IMR-90 (cell line): ENCODE results near the gene GPR176. TPM values are rescaled to one million over a fixed set of nuclear protein-coding genes. Genes with fewer than 3 reads are reported as not detected.

Experiments
- ATAC-seq: fragments of 200-7000 bp; cut with Tn5 transposase; 2 replicates; pipeline ENCODE4 v1.9.1; 2020; ENCODE audit warnings: low read depth, mild to moderate bottlenecking, moderate library complexity
- BruUV-seq: library from RNA; stranded (reverse); fragments of 400-500 nt; replicated peaks from 2 replicates; lab custom pipeline; 2021; lab: Mats Ljungman, UMichigan
- CTCF ChIA-PET: fragments of 300-600 bp; formaldehyde crosslinking; extraction: SDS; loops from one replicate; lab custom pipeline; 2021; ENCODE audit warnings: antibody characterized with exemption; lab: Yijun Ruan, JAX
- POLR2A ChIA-PET: fragments of 300-600 bp; sonication (Branson Sonifier 250); formaldehyde crosslinking; loops from one replicate; lab custom pipeline; 2022; ENCODE audit warnings: antibody characterized with exemption; ENCODE audit not compliant: unreplicated experiment; lab: Charles Lee
- DNase-seq: peaks from one replicate; pipeline ENCODE4 v3.0.0; 2013
- H2AFZ ChIP-seq: replicated peaks from 2 replicates; pipeline ENCODE3; 2013; ENCODE audit warnings: low read length, mild to moderate bottlenecking; ENCODE audit not compliant: poor library complexity
- H2AK5ac ChIP-seq: 2 replicates; pipeline ENCODE4 v1.6.1; 2013; ENCODE audit warnings: low read depth, low read length, inconsistent platforms
- H2AK9ac ChIP-seq: replicated peaks from 2 replicates; pipeline ENCODE3; 2013; ENCODE audit warnings: mild to moderate bottlenecking, low read depth, low read length, moderate library complexity; ENCODE audit not compliant: poor library complexity
- H2BK120ac ChIP-seq: 2 replicates; pipeline ENCODE4 v1.6.1; 2013; ENCODE audit warnings: low read depth, low read length, inconsistent platforms
- H2BK15ac ChIP-seq: 3 replicates; pipeline ENCODE4 v1.6.1; 2013; ENCODE audit warnings: low read depth, low read length, inconsistent platforms
- H2BK20ac ChIP-seq: 2 replicates; pipeline ENCODE4 v1.6.1; 2013; ENCODE audit warnings: low read depth, mild to moderate bottlenecking, inconsistent platforms, low read length, moderate library complexity
- H2BK5ac ChIP-seq: 2 replicates; pipeline ENCODE4 v1.6.1; 2013; ENCODE audit warnings: mild to moderate bottlenecking, low read depth, low read length, inconsistent platforms; ENCODE audit not compliant: poor library complexity, severe bottlenecking
- H3K14ac ChIP-seq: replicated peaks from 2 replicates; pipeline ENCODE4 v1.6.1; 2013; ENCODE audit warnings: low read depth, low read length, inconsistent platforms
- H3K18ac ChIP-seq: 2 replicates; pipeline ENCODE4 v1.6.1; 2013; ENCODE audit warnings: low read depth, low read length, control low read depth
- H3K23ac ChIP-seq: 2 replicates; pipeline ENCODE4 v1.6.1; 2013; ENCODE audit warnings: low read depth, low read length, inconsistent platforms
- H3K27ac ChIP-seq: 2 replicates; pipeline ENCODE4 v1.5.1; 2013; ENCODE audit warnings: mild to moderate bottlenecking, control low read depth, low read length; ENCODE audit not compliant: insufficient read depth
- H3K27me3 ChIP-seq: 2 replicates; pipeline ENCODE4 v1.6.1; 2013; ENCODE audit warnings: low read length; ENCODE audit not compliant: control insufficient read depth, insufficient read depth
- H3K36me3 ChIP-seq: 2 replicates; pipeline ENCODE4 v1.6.1; 2013; ENCODE audit warnings: low read length, mixed read lengths; ENCODE audit not compliant: control insufficient read depth, insufficient read depth
- H3K4ac ChIP-seq: 2 replicates; pipeline ENCODE4 v1.6.1; 2013; ENCODE audit warnings: low read depth, low read length, inconsistent platforms
- H3K4me1 ChIP-seq: 2 replicates; pipeline ENCODE4 v1.6.1; 2013; ENCODE audit warnings: low read length, mixed read lengths; ENCODE audit not compliant: control insufficient read depth, insufficient read depth
- H3K4me2 ChIP-seq: 2 replicates; pipeline ENCODE4 v1.6.1; 2013; ENCODE audit warnings: low read depth, mild to moderate bottlenecking, control low read depth, low read length, moderate library complexity
- H3K4me3 ChIP-seq: 2 replicates; pipeline ENCODE4 v1.5.1; 2013; ENCODE audit warnings: low read depth, mild to moderate bottlenecking, control low read depth, low read length, moderate library complexity; ENCODE audit not compliant: insufficient read depth
- H3K56ac ChIP-seq: 2 replicates; pipeline ENCODE4 v1.6.1; 2013; ENCODE audit warnings: low read length, inconsistent platforms; ENCODE audit not compliant: insufficient read depth; ENCODE audit errors: extremely low read depth
- H3K79me1 ChIP-seq, 2 experiments: 2 replicates each; pipeline ENCODE4 v1.6.1; 2013; ENCODE audit warnings: low read length in 2 of 2, inconsistent platforms in 1 of 2, low read depth in 1 of 2
- H3K9ac ChIP-seq: 2 replicates; pipeline ENCODE4 v1.6.1; 2013; ENCODE audit warnings: low read depth, low read length, control low read depth
- H3K9me1 ChIP-seq: 2 replicates; pipeline ENCODE4 v1.6.1; 2013; ENCODE audit warnings: low read length, inconsistent platforms; ENCODE audit not compliant: insufficient read depth
- H3K9me3 ChIP-seq: 2 replicates; pipeline ENCODE4 v1.6.1; 2013; ENCODE audit warnings: low read length; ENCODE audit not compliant: control insufficient read depth, insufficient read depth
- H4K20me1 ChIP-seq: 2 replicates; pipeline ENCODE4 v1.6.1; 2013; ENCODE audit warnings: low read length, inconsistent platforms; ENCODE audit not compliant: insufficient read depth
- H4K5ac ChIP-seq: 2 replicates; pipeline ENCODE4 v1.6.1; 2013; ENCODE audit warnings: mild to moderate bottlenecking, low read depth, low read length, control low read depth
- H4K8ac ChIP-seq, 2 experiments: 2 replicates each; pipeline ENCODE4 v1.6.1; 2013; ENCODE audit warnings: low read depth in 2 of 2, low read length in 2 of 2, control low read depth in 1 of 2, inconsistent platforms in 1 of 2
- H4K91ac ChIP-seq: 2 replicates; pipeline ENCODE4 v1.6.1; 2013; ENCODE audit warnings: low read depth, low read length, inconsistent platforms; ENCODE audit not compliant: insufficient read depth
- ELK1 ChIP-seq: fragments of 150-350 bp; IDR thresholded peaks from 2 replicates; pipeline ENCODE4 v1.6.1; 2016; ENCODE audit warnings: low read depth, mild to moderate bottlenecking, low read length, moderate library complexity, borderline replicate concordance
- NFE2L2 ChIP-seq: fragments of 150-350 bp; IDR thresholded peaks from 2 replicates; pipeline ENCODE4 v1.6.1; 2016; ENCODE audit warnings: low read depth, mild to moderate bottlenecking, low read length
- POLR2A ChIP-seq: IDR thresholded peaks from 2 replicates; pipeline ENCODE4 v1.6.1; 2012; ENCODE audit warnings: mild to moderate bottlenecking, low read depth, low read length
- RCOR1 ChIP-seq: IDR thresholded peaks from 2 replicates; pipeline ENCODE4 v1.6.1; 2012; ENCODE audit warnings: mild to moderate bottlenecking, low read length, improper control_type of control experiment; ENCODE audit not compliant: insufficient replicate concordance
- USF2 ChIP-seq: fragments of 150-350 bp; IDR thresholded peaks from 2 replicates; pipeline ENCODE4 v1.6.1; 2017; ENCODE audit warnings: mild to moderate bottlenecking, antibody characterized with exemption, low read length, low read depth
- WGBS, 2 experiments: methylation state at CpG; one replicate each; pipeline versions ENCODE4 v1.1.5 to v1.1.7; 2013; ENCODE audit warnings: missing lambda C conversion rate in 2 of 2; ENCODE audit not compliant: insufficient read length in 1 of 2; ENCODE audit errors: extremely low coverage in 2 of 2; 5-methylcytosine and 5-hydroxymethylcytosine counted together
- dilution Hi-C: fragments of 300-500 bp; cut with HindIII; formaldehyde crosslinking; loops from one replicate; pipeline ENCODE4 v1.14.3; 2018; ENCODE audit warnings: low sequenced_read_pairs; ENCODE audit not compliant: unreplicated experiment
- in situ Hi-C: fragments of 300-500 bp; cut with MboI; formaldehyde crosslinking; loops from 3 replicates; pipeline ENCODE4 v1.14.3; 2019; ENCODE audit warnings: low sequenced_read_pairs, inconsistent platforms, mixed read lengths
- intact Hi-C: fragments of 100-400 bp; cut with micrococcal nuclease; formaldehyde crosslinking; loops from 2 replicates; pipeline ENCODE4 v1.10.0; 2022
- polyA plus RNA-seq, 3 experiments: library from polyadenylated mRNA; depleted of rRNA; stranded (reverse); fragments of >200 nt; gene quantifications; 2 replicates each; pipeline ENCODE4 v1.2.3, GENCODE V29; 2012; ENCODE audit warnings: low replicate concordance in 1 of 3
- total RNA-seq: library from RNA; depleted of rRNA; stranded (reverse); fragments of >200 nt; gene quantifications from 2 replicates; pipeline ENCODE4 v1.2.3, GENCODE V29; 2012

The GPR176 gene
- total and polyA plus RNA-seq, 2 of the 4 experiments (the other 2 are of a cell fraction): 114 to 246 TPM

GRCh38 chr15:39925112-39925842, 5.2 kb upstream of the GPR176 start:
- Histone ChIP-seq H3K9me1 (peaks cover 6% of the 10 kb centered on the region; the same call in 1 of the 2 replicates), H3K56ac (no peak overlapping the region), H2BK120ac (peak overlapping the region; percentile 48), H4K8ac (peak overlapping the region in 1 of 2 experiments; percentile 64; a peak in 1 of 4 replicates), H4K5ac (peak overlapping the region; percentile 79; the same call in 1 of the 2 replicates), H3K4me1 (peaks cover 4% of the 10 kb centered on the region), H3K4me3 (no peak overlapping the region), H2AK9ac (no peak overlapping the region), H3K79me1 (peaks cover 4 to 8% of the 10 kb centered on the region in 2 experiments; a peak in 1 of 4 replicates), H3K4me2 (peak overlapping the region; percentile 69; the same call in 1 of the 2 replicates), H2BK15ac (peak overlapping the region; percentile 54; the same call in 1 of the 3 replicates), H3K18ac (peak overlapping the region; percentile 74; the same call in 1 of the 2 replicates), H3K9ac (no peak overlapping the region), H3K27ac (no peak overlapping the region), H4K20me1 (no peaks in the 10 kb centered on the region), H3K23ac (peak overlapping the region; percentile 36; the same call in 1 of the 2 replicates), H2BK20ac (peak overlapping the region; percentile 11; the same call in 1 of the 2 replicates), H3K14ac (0 out of 2 replicates have a peak overlapping the region, but pooled peaks have one; percentile 46), H4K91ac (0 out of 2 replicates have a peak overlapping the region, but pooled peaks have one; percentile 7), H3K36me3 (no peaks in the 10 kb centered on the region), H2BK5ac (peak overlapping the region; percentile 89), H2AFZ (peak overlapping the region; percentile 76), H2AK5ac (no peak overlapping the region), H3K9me3 (no peaks in the 10 kb centered on the region), H3K4ac (peak overlapping the region; percentile 56), H3K27me3 (no peaks in the 10 kb centered on the region)
- BruUV-seq: no TSS peak
- peak; percentile 30; the same call in 1 of the 2 replicates for TF ChIP-seq NFE2L2
- peak; percentile 88 for TF ChIP-seq USF2
- no peak for TF ChIP-seq RCOR1
- TF ChIP-seq ELK1: no peak
- no peak for TF ChIP-seq POLR2A
- dilution Hi-C loops: no loop called here
- DNase-seq: peak; percentile 77
- in situ Hi-C loops: no loop called here
- ChIA-PET CTCF (interaction anchor here (1.8 kb wide), 1 partner anchor 138 kb away, joined by 5 read pairs; no protein-coding TSS in a partner anchor), POLR2A (no interaction called here)
- intact Hi-C loops: loop anchor here (1.0 kb wide), 1 partner anchor 8 kb away; no protein-coding TSS in a partner anchor
- WGBS, 2 experiments: 100% methylated on average over 2 of the region's 5 CpGs; no CpG with 5 or more reads in 1 of the 2 experiments
- no peak for ATAC-seq
